Natural killer cell (primary cell): ENCODE data around the gene DOCK10. TPM values are rescaled to one million over a fixed set of nuclear protein-coding genes. Genes with fewer than 3 reads are reported as not detected.
A peak's percentile ranks its signal among the peaks of the same experiment; 100 is the strongest.

ENCODE experiments used
- ATAC-seq, 3 donors: fragments of 150-1000 bp in 2 of 3; fragments of 200-7000 bp in 1 of 3; cut with Tn5 transposase; 1 replicate in 1 of 3; 2 replicates in 2 of 3; pipeline ENCODE4 v1.10.0; 2021; ENCODE audit warnings: mild to moderate bottlenecking in 2 of 3, moderate library complexity in 2 of 3
- DNase-seq, 2 donors: peaks; one replicate each; pipeline versions ENCODE4 v3.0.0 to v3.0.0-alpha.2; 2013 to 2021; ENCODE audit warnings: mixed read lengths in 1 of 2
- H3K27ac ChIP-seq: one replicate; pipeline ENCODE4 v1.5.1; 2013; ENCODE audit warnings: mild to moderate bottlenecking, low read length
- H3K27me3 ChIP-seq: one replicate; pipeline ENCODE4 v1.6.1; 2013; ENCODE audit warnings: low read length; ENCODE audit not compliant: control insufficient read depth, insufficient read depth
- H3K36me3 ChIP-seq: one replicate; pipeline ENCODE4 v1.6.1; 2013; ENCODE audit warnings: low read length; ENCODE audit not compliant: control insufficient read depth, insufficient read depth
- H3K4me1 ChIP-seq: one replicate; pipeline ENCODE4 v1.6.1; 2013; ENCODE audit warnings: low read length; ENCODE audit not compliant: control insufficient read depth, insufficient read depth
- H3K4me3 ChIP-seq: one replicate; pipeline ENCODE4 v1.5.1; 2013; ENCODE audit warnings: low read length
- H3K9me3 ChIP-seq: one replicate; pipeline ENCODE4 v1.6.1; 2013; ENCODE audit warnings: low read length; ENCODE audit not compliant: control insufficient read depth, insufficient read depth
- H3K27ac Mint-ChIP-seq, 2 donors: one replicate each; pipeline ENCODE4 v1.8.0; 2022; ENCODE audit warnings: mild to moderate bottlenecking in 2 of 2, mixed read lengths in 2 of 2, moderate library complexity in 1 of 2
- H3K27me3 Mint-ChIP-seq, 2 donors: one replicate each; pipeline ENCODE4 v1.8.0; 2022; ENCODE audit warnings: low read depth in 2 of 2, mixed read lengths in 2 of 2
- H3K36me3 Mint-ChIP-seq: one replicate; pipeline ENCODE4 v1.8.0; 2022; ENCODE audit warnings: mixed read lengths
- H3K4me1 Mint-ChIP-seq, 2 donors: one replicate each; pipeline ENCODE4 v1.8.0; 2022; ENCODE audit warnings: mixed read lengths in 2 of 2
- H3K4me3 Mint-ChIP-seq: one replicate; pipeline ENCODE4 v1.8.0; 2022; ENCODE audit warnings: mild to moderate bottlenecking, moderate library complexity, mixed read lengths
- H3K9me3 Mint-ChIP-seq, 2 donors: one replicate each; pipeline ENCODE4 v1.8.0; 2022; ENCODE audit warnings: mixed read lengths in 2 of 2
- CTCF ChIP-seq: fragments of 200-600 bp; IDR thresholded peaks from one replicate; pipeline ENCODE4 v1.8.0; 2022; ENCODE audit warnings: antibody characterized with exemption
- WGBS: methylation state at CpG from one replicate; pipeline ENCODE4 v1.1.7; 2013; ENCODE audit warnings: missing lambda C conversion rate; ENCODE audit not compliant: insufficient coverage; 5-methylcytosine and 5-hydroxymethylcytosine counted together
- intact Hi-C: fragments of 100-400 bp; cut with micrococcal nuclease; formaldehyde crosslinking; loops from one replicate; pipeline ENCODE4 v1.14.2; 2022
- total RNA-seq, 4 donors: library from RNA; stranded (reverse); fragments of 120-200 nt in 1 of 4; gene quantifications; one replicate each; pipeline versions ENCODE4 v1.2.3 to v1.2.4, GENCODE V29; 2013 to 2022

The DOCK10 gene
- total RNA-seq, 3 donors from 2014 or later (not counting 1 experiment from before 2014, with no cell fraction given): 181 to 213 (median 182) TPM

DNA sequence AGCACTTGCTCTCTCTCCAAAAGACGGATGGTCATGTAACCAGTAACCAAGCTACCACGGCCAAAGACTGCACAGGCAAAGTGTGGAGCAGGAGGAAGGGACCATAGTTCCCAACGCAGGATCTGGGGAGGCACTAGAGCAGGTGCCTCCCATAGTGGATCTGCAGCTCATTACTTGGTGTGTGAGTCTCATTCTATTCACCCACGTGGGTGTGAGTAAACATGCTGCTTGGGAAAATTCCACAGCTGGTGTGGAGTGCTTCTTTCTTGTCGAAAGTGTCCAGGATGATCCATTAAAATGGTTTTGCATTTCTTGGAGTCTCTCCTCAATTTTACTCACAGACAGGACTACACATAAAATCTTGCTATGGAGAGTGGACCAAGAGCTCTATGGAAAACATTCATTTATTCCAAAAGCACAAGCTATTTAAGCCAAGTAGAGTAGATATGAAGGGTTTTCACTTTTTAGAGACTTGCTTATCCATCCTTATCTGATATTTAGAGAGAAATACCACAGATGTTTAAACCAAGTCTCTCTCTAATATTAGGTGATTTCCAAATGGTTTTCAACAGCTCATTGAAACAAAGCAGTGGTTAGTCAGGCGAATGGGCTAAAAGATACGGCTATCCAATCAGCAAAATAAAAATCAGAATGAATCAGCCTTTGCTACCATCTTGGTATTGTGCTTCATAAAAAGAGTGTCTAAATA is 221.8 kb downstream of the DOCK10 start:
- Histone ChIP-seq H3K27me3 (no peaks in the 10 kb centered on the region), H3K9me3 (no peaks in the 10 kb centered on the region), H3K4me1 (no peaks in the 10 kb centered on the region), H3K27ac (no peak overlapping the region), H3K36me3 (peaks cover 84% of the 10 kb centered on the region), H3K4me3 (no peak overlapping the region)
- no peak overlapping the region for H3K4me3 Mint-ChIP-seq
- H3K36me3 Mint-ChIP-seq: peaks cover 7% of the 10 kb centered on the region
- H3K9me3 Mint-ChIP-seq: no peaks in the 10 kb centered on the region
- peak overlapping the region; percentile 35 to 65 for H3K27ac Mint-ChIP-seq
- ATAC-seq (no peak), DNase-seq (no peak)
- H3K27me3 Mint-ChIP-seq: no peaks in the 10 kb centered on the region
- no peak for TF ChIP-seq CTCF
- intact Hi-C loops: no loop called here
- H3K4me1 Mint-ChIP-seq: peaks cover 6 to 9% of the 10 kb centered on the region in 2 donors
- 90% methylated on average over 7 of the region's 7 CpGs for WGBS

DNA sequence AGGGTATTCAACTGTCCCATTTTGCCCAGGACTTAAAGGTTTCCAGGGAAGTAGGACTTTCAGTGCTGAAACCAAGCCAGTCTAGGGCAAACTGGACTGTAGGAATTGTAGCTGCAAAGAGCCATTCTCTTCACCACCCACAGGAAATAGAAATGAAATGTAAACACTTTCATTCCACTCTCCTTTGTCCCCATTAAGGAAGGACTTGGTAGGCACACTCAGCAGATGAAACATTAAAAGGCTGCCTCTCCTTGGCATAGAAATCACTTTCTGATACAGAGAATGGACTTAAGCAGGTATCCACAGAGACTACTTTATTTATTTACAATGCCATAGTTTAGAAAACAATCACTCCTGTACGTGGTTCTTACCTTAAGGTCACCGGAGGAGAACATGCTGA is 223.2 kb downstream of the DOCK10 start:
- intact Hi-C loops: no loop called here
- Mint-ChIP-seq H3K9me3 (no peaks in the 10 kb centered on the region), H3K4me1 (peaks cover 6 to 9% of the 10 kb centered on the region in 2 donors), H3K27me3 (no peaks in the 10 kb centered on the region), H3K27ac (peak overlapping the region; percentile 10 to 30), H3K36me3 (peaks cover 7% of the 10 kb centered on the region), H3K4me3 (no peak overlapping the region)
- DNase-seq: no peak
- Histone ChIP-seq H3K4me3 (no peak overlapping the region), H3K4me1 (no peaks in the 10 kb centered on the region), H3K9me3 (no peaks in the 10 kb centered on the region), H3K36me3 (peaks cover 87% of the 10 kb centered on the region), H3K27me3 (no peaks in the 10 kb centered on the region), H3K27ac (no peak overlapping the region)
- no peak for TF ChIP-seq CTCF
- no peak for ATAC-seq
- 100% methylated on average over 2 of the region's 2 CpGs for WGBS

GRCh38 chr2:224817676-224818075 is 224.6 kb downstream of the DOCK10 start:
- Histone ChIP-seq H3K27me3 (no peaks in the 10 kb centered on the region), H3K4me3 (no peak overlapping the region), H3K27ac (no peak overlapping the region), H3K36me3 (peaks cover 88% of the 10 kb centered on the region), H3K4me1 (no peaks in the 10 kb centered on the region), H3K9me3 (no peaks in the 10 kb centered on the region)
- TF ChIP-seq CTCF: no peak
- H3K27me3 Mint-ChIP-seq: no peaks in the 10 kb centered on the region
- peaks cover 7% of the 10 kb centered on the region for H3K36me3 Mint-ChIP-seq
- DNase-seq: no peak
- H3K27ac Mint-ChIP-seq: no peak overlapping the region
- intact Hi-C loops: no loop called here
- 100% methylated on average over 1 of the region's 1 CpG for WGBS
- ATAC-seq: no peak
- H3K9me3 Mint-ChIP-seq: no peaks in the 10 kb centered on the region
- H3K4me1 Mint-ChIP-seq: peaks cover 6 to 9% of the 10 kb centered on the region in 2 donors
- no peak overlapping the region for H3K4me3 Mint-ChIP-seq

GRCh38 chr2:224816816-224817215 is 225.5 kb downstream of the DOCK10 start:
- Histone ChIP-seq H3K4me1 (no peaks in the 10 kb centered on the region), H3K36me3 (peaks cover 79% of the 10 kb centered on the region), H3K9me3 (no peaks in the 10 kb centered on the region), H3K4me3 (no peak overlapping the region), H3K27ac (no peak overlapping the region), H3K27me3 (no peaks in the 10 kb centered on the region)
- DNase-seq: no peak
- Mint-ChIP-seq H3K27me3 (no peaks in the 10 kb centered on the region), H3K9me3 (no peaks in the 10 kb centered on the region), H3K27ac (peak overlapping the region in 1 of 2 donors; percentile 47), H3K4me3 (no peak overlapping the region), H3K4me1 (peaks cover 4 to 6% of the 10 kb centered on the region in 2 donors), H3K36me3 (peaks cover 7% of the 10 kb centered on the region)
- 100% methylated on average over 2 of the region's 4 CpGs for WGBS
- no peak for ATAC-seq
- intact Hi-C loops: no loop called here
- TF ChIP-seq CTCF: no peak
